OCI-LY3 (cell line): ENCODE data around the gene CHAD.

Experiments
- CTCF ChIP-seq: fragments of 200-600, 300-600 bp; sonication (generic); IDR thresholded peaks from 2 replicates; pipeline ENCODE4 v1.5.1; 2014; ENCODE audit warnings: antibody characterized with exemption, low read length, low read depth
- EZH2phosphoT487 ChIP-seq: fragments of 200-600 bp; shearing (Covaris generic); IDR thresholded peaks from 2 replicates; pipeline ENCODE4 v1.6.1; 2018; ENCODE audit warnings: antibody characterized with exemption, mixed run types, low read depth

GRCh38 chr17:50499721-50500120 lies 31.0 kb upstream of the CHAD start:
- TF ChIP-seq CTCF = no peak
- no peak for TF ChIP-seq EZH2phosphoT487
